ENCODE measurements around the gene HTRA2. TPM values are rescaled to one million over a fixed set of nuclear protein-coding genes. Genes with fewer than 3 reads are reported as not detected.
"Not testable (repeated sequence)": the region's sequence is repeated elsewhere in the genome, so short reads cannot be mapped to it uniquely, and the experiment has no call there.

The HTRA2 gene
- 11.7 TPM for total RNA-seq

DNA sequence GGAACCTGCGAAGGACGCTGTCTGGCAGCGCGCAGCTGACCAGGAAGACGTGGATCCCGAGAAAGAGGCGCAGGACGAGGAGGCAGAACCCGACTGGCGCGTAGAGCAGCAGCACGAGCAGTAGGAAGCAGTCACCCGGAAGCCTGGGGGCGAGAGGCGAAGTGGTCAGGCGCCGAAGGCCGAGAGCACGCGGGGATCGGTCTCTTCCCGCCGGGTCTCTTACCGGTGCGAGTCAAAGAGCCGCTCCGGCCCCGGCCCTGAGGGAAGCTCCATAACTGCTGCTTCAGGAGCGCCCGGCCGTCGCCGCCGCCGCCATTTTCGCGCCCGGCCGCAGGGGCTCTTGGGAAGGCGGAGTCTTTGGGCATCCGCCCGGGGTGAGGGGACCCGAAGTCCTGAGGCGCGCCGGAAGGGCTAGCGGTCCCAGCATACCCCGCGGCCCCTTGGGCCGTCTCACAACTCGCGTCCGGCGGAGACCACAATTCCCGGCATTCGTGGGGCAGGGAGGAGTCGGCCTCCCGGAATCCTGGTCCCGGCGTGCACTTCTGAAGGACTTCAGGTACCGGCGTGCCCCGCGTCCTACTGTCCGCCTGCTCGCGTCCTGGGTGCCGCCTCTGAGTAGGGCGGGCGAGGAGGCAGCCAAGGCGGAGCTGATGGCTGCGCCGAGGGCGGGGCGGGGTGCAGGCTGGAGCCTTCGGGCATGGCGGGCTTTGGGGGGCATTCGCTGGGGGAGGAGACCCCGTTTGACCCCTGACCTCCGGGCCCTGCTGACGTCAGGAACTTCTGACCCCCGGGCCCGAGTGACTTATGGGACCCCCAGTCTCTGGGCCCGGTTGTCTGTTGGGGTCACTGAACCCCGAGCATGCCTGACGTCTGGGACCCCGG lies at the start of gene HTRA2, which contains the start of gene AUP1:
Gene HTRA2 (plus strand): TSS at position 577 of the 882 bp plus-strand sequence. CDS start 74 bp downstream, at position 651.
Gene AUP1 (minus strand): TSS at position 350 of the 882 bp plus-strand sequence. CDS start 77 bp downstream, at position 273.
- DNase-seq (ENCODE audit: low spot score) = peak; percentile 100
- peak; percentile 93 for ATAC-seq

DNA sequence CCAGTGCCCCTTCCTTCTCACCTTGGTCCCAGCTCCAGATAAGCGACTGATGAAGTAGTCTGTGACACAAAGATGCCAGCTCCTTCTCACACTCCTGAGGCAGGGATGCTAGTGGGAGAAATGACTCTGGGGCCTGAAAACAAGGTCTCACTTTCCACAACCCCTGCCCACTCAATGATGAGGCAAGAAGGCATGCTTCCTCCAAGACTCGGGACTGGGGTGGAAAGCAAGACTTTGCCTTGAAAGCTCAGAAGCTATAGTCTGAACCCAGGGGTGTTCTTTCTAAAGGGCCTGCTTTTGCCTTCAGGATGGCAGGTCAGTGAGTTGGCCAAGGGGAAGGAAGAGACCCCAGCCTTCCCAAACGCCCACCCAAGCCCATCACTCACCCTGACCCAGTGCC lies 48.3 kb upstream of the HTRA2 start:
- ATAC-seq (no peak), DNase-seq (ENCODE audit: low spot score) (no peak)

DNA sequence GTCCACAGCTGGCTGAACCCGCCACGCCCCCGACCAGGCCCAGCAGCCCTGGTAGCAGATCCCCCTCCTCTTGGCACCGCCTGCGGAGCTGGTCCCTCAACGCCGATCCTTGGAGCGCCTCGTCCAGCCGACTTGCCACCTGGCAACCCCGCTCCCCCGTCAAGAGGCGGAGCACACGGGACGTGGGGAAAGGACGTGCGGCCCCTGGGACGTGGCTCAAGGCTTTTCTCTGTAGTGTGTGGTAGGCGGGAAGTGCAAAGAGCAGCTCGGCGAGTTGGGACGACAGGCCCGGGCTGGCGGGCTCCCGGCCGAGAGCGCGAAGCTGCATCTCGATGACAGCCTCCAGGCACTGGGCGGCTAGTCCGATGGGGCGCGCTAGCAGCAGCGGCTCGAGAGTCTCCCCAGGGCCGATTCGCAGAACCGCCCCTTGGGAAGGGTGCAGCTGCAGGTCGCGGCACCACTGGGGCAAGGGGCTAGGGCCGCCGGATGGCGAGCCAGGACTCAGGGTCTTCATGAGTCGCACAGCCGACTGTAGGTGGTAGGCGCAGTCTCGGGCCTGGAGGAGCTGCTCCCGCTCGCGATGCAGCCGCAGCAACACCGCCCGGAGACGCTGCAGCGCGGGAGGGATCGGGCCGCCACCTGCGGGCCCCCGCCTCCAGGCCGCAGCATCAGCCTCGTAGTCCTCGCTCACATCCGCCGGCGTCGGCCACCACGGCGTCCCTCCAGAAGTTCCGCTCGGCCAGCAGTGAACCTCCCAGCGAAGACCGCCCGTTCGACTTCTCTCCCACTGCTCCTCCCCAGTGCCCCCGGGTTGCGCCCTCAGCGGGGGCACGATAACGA lies 47.6 kb upstream of the HTRA2 start:
- ATAC-seq = peak; percentile 51

DNA sequence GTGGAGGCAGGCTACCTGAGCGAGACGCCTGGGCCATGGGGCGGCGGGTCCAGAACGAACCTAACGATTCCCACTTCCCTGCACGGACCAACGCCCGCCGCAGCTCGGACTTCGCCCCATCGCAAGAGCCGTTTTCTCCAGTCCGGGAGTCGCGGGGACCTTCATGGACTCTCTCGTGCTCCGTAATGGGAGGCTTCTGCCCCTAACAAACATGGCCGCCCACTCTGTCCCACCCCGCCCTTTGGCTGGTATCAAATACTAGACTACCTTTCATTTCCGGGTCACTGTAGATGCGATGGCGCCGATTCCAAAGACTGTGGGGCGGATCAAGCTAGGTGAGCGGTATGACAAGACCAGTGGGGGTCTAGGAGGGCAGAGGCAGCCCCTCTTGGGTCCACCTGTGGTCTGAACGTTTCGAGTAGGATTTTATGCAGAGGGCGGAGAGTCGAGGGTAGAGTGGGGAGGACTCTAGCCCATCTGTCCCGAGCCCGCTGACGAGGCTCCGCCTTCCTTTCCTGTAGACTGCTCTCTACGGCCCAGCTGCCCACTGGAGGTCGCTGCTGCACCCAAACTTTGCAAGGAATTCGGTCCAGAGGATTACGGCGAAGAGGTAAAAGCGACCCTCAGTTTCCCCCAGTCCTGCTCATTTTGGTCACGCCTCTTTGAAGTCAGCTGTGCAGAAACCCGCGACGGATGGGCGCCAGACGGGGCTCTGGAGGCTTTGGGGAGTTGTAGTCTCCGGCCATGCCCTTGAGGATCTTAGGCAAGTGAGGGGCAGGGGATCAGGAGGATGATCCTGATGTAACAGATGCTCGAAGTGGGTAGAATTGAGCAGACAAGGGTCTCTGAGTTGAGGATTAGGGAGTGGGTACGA lies 46.7 kb upstream of the HTRA2 start, which contains the start of the genes CCDC142 and TTC31:
Gene CCDC142 (minus strand): TSS at position 198 of the 874 bp plus-strand sequence. CDS start 161 bp downstream, at position 37.
Gene TTC31 (plus strand): TSS at position 281 of the 874 bp plus-strand sequence. CDS start 15 bp downstream, at position 296.
- DNase-seq (ENCODE audit: low spot score) (peak; percentile 97), ATAC-seq (peak; percentile 90)

More for the DNA sequence above, 47.6 kb upstream of the HTRA2 start:
- DNase-seq (ENCODE audit: low spot score) = peak; percentile 62

DNA sequence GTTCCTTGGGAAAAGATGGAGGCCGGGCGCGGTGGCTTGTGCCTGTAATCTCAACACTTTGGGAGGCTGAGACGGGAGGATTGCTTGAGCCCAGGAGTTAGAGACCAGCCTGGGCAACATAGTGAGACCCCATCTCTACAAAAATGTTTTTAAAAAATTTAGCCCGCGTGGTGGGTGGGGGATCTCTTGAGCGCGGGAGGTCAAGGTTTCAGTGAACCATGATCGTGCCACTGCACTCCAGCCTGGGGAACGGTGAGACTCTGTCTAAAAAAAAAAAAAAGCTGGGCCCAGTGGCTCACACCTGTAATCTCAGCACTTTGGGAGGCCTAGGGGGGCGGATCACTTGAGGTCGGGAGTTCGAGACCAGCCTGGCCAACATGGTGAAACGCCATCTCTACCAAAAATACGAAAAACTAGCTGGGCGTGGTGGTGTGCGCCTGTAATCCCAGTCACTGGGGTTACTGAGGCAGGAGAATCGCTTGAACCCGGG lies 46.0 kb upstream of the HTRA2 start:
- not testable (repeated sequence) for ATAC-seq

DNA sequence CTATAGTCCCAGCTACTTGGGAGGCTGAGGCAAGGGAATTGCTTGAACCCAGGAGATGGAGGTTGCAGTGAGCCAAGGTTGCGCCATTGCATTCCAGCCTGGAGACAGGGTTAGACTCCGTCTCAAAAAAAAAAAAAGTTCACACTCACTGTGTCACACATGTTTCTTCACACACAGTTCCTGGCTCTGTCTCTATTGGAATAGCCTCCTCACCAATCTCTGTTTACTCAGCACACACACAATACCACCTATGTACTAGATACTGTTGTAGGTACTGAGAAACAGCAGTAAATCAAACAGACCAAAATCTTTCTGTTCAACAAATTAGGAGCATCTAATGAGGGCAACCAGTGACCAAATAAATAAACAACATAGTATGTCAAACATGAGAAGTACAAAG lies 43.6 kb upstream of the HTRA2 start:
- DNase-seq (ENCODE audit: low spot score) = no peak
- peak; percentile 6 for ATAC-seq

More for the DNA sequence above, 46.0 kb upstream of the HTRA2 start:
- DNase-seq (ENCODE audit: low spot score) = not testable (repeated sequence)

DNA sequence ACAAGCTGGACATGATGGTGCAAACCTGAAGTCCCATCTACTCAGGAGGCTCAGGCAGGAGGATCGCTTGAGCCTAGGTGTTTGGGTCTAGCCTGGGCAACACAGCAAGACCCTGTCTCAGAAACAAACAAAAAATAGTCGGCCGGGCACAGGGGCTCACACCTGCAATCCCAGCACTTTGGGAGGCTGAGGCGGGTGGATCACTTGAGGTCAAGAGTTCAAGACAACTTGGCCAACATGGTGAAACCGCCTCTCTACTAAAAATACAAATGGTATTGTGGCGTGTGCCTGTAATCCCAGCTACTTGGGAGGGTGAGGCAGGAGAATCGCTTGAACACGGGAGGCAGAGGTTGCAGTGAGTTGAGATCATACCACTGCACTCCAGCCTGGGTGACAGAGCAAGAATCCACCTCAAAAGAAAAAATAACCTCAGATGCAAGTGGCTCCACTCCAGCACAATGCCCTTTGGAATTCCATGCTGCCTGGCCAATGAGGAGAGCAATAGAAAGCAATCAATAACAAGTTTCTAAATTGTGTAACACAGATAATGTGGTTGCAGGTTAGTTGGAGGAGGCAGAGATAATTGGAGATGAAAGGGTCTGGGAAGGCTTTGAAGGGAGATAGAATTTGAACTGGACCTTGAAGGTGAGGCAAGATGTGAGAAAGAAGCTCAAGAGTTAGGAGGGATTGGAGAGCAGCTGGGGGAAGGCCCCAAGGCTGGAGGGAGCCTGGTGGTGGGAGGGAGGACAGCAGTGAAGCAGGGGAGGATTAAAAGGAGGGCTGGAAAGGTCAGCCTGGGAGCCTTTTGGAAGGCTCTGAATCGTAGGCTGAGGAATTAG lies 40.9 kb upstream of the HTRA2 start:
- peak; percentile 61 for ATAC-seq
- DNase-seq (ENCODE audit: low spot score) = peak; percentile 86

DNA sequence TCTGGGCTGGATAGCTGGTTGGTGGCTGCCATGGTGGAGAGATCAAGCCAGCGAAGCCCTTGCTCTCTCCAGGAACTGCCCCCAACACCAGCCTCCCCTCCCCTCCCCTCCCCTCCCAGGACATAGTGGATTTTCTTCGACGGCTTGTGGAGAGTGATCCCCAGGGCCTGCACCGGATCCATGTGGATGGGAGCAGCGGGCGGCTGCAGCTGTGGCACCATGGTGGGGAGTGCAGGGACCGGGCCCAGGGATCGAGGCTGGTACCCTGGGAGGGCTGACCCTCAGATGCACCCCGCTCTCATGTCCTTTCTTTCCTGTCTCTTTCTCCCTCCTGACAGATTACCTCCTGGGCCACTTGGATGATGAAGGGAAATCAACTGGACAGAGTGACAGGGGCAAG lies 39.8 kb upstream of the HTRA2 start:
- no peak for DNase-seq (ENCODE audit: low spot score)
- no peak for ATAC-seq

DNA sequence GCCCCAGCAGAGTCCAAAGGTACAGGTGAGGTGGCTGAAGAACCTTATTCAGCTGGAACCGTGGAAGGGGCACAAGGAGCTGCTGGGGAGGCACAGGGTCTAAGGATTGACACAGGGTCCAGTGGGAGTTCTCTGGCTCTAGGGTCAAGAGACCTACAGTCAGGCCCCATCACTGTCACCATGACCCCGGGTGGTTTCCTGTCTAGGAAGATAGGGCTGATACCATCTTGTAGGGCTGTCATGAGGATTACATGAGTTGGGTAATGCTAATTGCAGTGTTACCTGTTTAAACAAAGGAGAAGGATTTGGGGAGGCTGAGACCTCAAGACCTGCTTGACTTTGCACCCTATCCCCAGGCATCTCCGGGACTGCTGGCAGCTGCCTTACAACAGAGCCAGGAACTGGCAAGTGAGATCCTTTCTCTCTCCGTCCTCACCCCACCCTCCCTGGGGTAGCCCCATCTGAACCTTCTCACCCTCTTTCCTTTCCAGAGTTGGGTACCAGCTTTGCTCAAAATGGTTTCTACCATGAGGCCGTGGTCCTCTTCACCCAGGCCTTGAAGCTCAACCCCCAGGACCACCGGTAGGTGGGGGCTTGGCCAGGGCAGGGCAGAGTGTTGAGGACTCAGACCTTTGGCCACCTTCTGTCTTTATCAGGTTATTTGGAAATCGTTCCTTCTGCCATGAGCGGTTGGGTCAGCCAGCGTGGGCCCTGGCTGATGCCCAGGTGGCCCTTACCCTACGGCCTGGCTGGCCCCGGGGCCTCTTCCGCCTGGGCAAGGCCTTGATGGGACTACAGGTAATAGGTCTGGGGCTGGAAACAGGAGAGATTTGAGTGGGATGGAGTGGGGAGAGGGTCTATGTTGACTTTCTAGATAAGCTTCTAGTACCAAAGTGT lies 37.8 kb upstream of the HTRA2 start:
- peak; percentile 70 for ATAC-seq
- peak; percentile 90 for DNase-seq (ENCODE audit: low spot score)

DNA sequence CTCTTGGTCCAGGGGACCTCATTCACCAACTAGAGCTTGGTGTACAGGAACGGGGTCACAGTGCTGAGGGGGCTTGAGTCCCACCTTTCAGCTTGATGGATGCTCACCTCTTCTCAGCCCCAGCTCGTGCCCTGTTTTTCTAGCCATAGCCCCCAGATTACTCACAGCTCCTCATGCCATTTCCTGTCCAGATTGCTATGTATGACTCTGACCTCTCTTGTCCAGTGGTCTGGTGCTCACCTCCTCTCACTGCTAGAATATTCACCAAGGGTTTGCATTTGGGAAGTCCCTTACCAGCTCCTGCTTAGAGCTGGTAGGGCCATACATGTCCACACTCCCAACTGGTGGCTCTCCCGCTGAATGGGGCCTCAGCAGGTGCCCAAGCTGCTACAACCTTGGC lies 36.2 kb upstream of the HTRA2 start:
- DNase-seq (ENCODE audit: low spot score) (no peak), ATAC-seq (no peak)

DNA sequence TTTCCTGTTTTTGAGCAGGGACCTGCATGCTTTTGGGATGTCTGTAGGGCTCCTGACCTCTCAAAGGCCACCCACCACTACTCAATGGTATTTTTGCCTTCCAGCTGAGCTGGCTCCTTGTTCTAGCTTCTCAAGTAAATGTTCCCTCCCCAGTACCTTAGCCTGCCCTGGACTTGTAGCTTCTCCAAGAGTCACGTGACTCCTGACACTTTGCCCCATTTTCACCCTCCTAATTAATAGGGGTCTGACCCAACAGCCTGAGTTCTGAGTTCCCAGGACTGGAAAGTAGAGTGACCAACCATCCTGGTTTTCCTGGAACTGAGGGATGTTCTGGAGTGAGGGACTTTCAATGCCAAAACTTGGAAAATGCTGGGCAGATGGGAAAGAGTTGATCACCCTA lies 34.3 kb upstream of the HTRA2 start:
- DNase-seq (ENCODE audit: low spot score) = no peak
- no peak for ATAC-seq

DNA sequence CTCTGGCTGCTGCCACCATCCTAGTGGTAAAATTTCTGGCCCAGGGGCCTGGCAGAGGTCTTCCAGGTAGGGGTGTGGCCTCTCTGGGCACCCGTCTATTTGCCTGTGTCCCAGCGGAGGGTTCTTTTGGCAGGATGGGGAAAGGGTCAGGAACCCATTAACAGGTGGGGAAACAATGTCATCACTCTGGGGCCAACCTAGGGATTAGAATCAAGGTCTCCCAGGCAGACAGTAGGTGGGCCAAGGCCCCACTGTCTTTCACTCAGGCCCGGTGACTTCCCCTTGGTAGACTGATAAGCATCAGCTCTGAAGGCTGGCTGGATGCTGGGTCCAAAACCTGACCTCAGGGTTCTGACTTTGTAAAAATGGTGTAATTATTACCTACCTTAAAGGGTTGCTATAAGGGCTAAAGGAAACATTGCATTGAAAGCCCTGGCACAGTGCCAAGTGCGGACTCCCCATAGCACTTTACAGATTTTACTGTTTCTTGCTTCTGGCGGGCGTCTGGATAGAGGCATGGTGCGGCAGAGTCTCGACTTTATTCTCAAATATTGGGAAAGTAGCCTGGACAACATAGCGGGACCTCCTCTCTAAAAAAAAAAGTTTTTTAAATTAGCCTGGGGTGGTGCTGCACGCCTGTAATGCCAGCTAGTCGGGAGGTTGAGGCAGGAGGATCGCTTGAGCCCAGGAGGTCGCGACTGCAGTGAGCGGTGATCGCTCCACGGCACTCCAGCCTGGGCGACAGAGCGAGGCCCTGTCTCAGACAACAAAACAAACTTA lies 32.5 kb upstream of the HTRA2 start:
- DNase-seq (ENCODE audit: low spot score) (no peak), ATAC-seq (peak; percentile 1)

DNA sequence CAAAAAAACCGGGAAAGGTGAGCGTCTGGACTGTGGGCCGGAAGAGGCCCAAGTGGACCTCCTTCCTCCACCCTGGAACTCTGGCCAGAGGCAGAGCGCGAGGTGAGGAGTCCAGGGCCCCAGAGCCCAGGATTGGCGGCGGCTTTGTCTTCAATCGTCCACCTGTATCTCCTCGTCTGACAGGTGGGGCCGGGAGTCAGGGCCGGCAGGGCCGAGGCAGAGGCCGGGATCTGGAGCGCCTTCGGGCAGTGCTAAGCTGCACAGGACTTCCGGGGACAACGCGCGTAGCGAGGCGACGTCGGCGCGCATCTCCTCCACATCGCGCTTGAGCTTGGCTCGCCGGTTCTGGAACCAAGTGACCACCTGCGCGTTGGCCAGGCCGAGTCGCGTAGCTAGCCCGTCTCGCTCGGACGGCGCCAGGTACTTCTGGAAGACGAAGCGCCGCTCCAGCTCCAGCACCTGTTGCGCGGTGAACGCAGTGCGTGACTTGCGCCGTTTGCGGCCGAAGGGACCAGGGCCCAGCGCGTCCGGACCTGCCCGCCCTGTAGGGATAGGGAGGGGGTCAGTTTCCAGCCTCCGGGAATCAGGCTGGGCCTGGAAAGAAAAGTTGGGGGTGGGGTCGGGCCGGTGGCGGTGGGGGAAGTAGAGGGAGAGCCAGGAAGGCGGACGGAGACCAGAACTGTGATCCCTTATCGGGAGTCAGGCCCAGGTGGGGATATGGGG lies 31.8 kb upstream of the HTRA2 start:
- DNase-seq (ENCODE audit: low spot score) = peak; percentile 64

DNA sequence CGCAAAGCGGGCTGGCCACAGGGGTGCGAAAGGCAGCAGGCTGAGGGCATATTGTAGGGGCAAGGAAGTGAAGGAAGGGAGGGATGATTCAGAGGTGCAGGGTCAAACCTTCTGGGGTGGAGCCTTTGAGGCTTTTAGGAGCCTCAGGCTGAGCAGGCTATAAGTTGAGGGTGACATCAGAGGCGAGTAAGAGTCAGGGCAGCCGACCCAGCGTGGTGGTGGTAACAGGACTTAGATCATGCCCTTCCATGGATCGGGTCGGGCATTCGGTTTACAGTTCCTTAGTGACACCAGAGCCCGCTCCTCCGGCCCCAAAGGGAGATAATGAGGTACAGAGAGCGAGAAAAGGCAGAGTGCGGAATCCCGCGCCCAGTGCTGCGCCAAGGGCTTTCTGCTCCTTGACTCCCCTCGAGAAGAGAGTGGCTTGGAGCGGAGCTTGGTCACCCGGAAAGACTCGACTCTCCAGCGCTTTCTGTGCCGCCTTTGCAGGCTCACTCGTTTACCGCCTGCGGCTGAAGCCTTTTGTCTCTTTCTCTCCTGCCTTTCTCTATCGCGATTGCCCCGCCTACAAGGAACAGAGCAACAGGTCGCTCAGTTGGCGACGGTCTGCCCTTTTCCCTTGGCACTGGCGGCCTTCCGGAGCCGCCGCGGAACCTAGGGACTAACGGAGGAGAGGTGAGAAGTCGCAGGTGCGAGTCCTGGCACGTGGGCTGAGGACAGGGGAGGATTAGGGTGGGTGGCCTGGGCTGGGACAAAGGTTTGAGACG lies 31.1 kb upstream of the HTRA2 start:
- peak; percentile 32 for ATAC-seq
- peak; percentile 74 for DNase-seq (ENCODE audit: low spot score)

More for the DNA sequence above, 31.8 kb upstream of the HTRA2 start:
- peak; percentile 15 for ATAC-seq

DNA sequence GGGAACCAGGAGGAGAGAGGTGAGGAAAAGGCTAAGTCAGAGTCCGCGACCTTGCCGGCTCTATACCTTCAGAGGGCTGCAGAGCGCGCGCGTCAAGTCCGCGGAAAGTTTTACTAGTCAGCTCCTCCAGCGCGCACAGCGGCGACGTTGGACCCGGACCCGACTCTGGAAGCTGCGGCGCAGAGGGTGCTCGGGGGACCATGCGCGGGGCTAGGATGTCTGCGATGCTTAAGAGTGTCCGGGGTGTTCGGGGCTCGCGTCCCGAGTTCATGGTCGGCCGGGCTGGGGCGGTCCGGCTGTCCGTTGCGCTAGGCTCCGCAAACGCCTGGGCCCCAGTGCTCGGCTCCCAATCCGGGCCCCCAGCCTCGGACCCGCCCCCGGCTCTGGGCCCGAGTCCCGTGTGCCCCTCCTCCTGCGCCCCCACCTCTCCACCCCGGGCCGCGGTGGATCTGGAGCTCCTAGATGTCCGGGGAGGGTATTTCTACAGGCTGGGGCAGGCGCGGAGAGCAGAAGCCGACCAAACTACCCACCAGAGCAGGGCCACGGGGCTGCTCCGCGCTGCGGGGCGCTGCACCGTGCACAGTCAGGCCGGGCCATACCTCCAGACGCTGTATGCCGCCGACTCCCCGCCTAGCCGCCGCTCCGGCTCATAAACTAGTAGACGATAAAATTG lies 30.3 kb upstream of the HTRA2 start, which contains the start of gene LBX2:
Gene LBX2 (minus strand): TSS at position 337 of the 673 bp plus-strand sequence. CDS start 66 bp downstream, at position 271.
- DNase-seq (ENCODE audit: low spot score) (peak; percentile 62), ATAC-seq (peak; percentile 30)

Measured in left lobe of liver (tissue), 2 donors.